CD4-positive, alpha-beta T cell treated with Interleukin-6 for 4 hours (primary cell): Measurements from ENCODE around the gene KDM2B.
A peak's percentile ranks its signal among the peaks of the same experiment; 100 is the strongest.
"Not testable (repeated sequence)": the region's sequence is repeated elsewhere in the genome, so short reads cannot be mapped to it uniquely, and the experiment has no call there.

ENCODE experiments used
- DNase-seq: peaks from one replicate; pipeline ENCODE4 v3.0.0-alpha.2; 2020; ENCODE audit warnings: mixed read lengths

The KDM2B gene

GRCh38 chr12:121583334-121583661, 2.5 kb upstream of the KDM2B start:
- not testable (repeated sequence) for DNase-seq

GRCh38 chr12:121582583-121583333, 1.9 kb upstream of the KDM2B start:
- DNase-seq, result no peak

GRCh38 chr12:121581686-121582429, 1.0 kb upstream of the KDM2B start:
- peak; percentile 24 for DNase-seq

- DNase-seq, result peak; percentile 85
These were observed 598 bp downstream of the KDM2B start for GRCh38 chr12:121579981-121580868.

- DNase-seq, result peak; percentile 60
These were observed 1.5 kb downstream of the KDM2B start for GRCh38 chr12:121579190-121579791.

GRCh38 chr12:121578230-121579189, 2.3 kb downstream of the KDM2B start:
- DNase-seq, result peak; percentile 50

- DNase-seq, result no peak
These were observed 3.2 kb downstream of the KDM2B start for GRCh38 chr12:121577443-121578180.

- no peak for DNase-seq
These were observed 3.9 kb downstream of the KDM2B start for GRCh38 chr12:121576851-121577391.

GRCh38 chr12:121575952-121576625, 4.7 kb downstream of the KDM2B start:
- DNase-seq, result no peak

GRCh38 chr12:121575051-121575450, 5.8 kb downstream of the KDM2B start:
- DNase-seq, result no peak

GRCh38 chr12:121574025-121574424, 6.8 kb downstream of the KDM2B start:
- DNase-seq, result no peak

GRCh38 chr12:121571920-121572319, 8.9 kb downstream of the KDM2B start:
- DNase-seq, result no peak

- DNase-seq, result no peak
These were observed 10.1 kb downstream of the KDM2B start for GRCh38 chr12:121570467-121571283.

- no peak for DNase-seq
These were observed 11.7 kb downstream of the KDM2B start for GRCh38 chr12:121568971-121569751.

- no peak for DNase-seq
These were observed 12.3 kb downstream of the KDM2B start for GRCh38 chr12:121568518-121568917.

- no peak for DNase-seq
These were observed 15.7 kb downstream of the KDM2B start for GRCh38 chr12:121565076-121565475.

GRCh38 chr12:121562488-121562887, 18.3 kb downstream of the KDM2B start:
- no peak for DNase-seq

GRCh38 chr12:121561009-121561395, 19.8 kb downstream of the KDM2B start:
- no peak for DNase-seq
